Fibroblast of mammary gland (primary cell): ENCODE results near the gene MIOX.

Experiments used
- DNase-seq: peaks from one replicate; pipeline ENCODE4 v3.0.0-alpha.2; 2010; ENCODE audit warnings: low read depth
- H3K4me3 ChIP-seq: 2 replicates; pipeline ENCODE4 v1.5.1; 2011; ENCODE audit warnings: low read depth, mild to moderate bottlenecking, low read length, moderate library complexity; ENCODE audit not compliant: control insufficient read depth
- CTCF ChIP-seq: conservative IDR thresholded peaks from 2 replicates; pipeline ENCODE4 v1.5.1; 2011; ENCODE audit warnings: low read depth, low read length, inconsistent platforms; ENCODE audit not compliant: control insufficient read depth, insufficient read depth

The MIOX gene

GRCh38 chr22:50446708-50447575, 39.7 kb upstream of the MIOX start:
- H3K4me3 ChIP-seq, result no peak overlapping the region
- no peak for TF ChIP-seq CTCF
- no peak for DNase-seq

GRCh38 chr22:50447576-50448551, 38.8 kb upstream of the MIOX start:
- DNase-seq, result no peak
- no peak overlapping the region for H3K4me3 ChIP-seq
- TF ChIP-seq CTCF, result no peak

GRCh38 chr22:50452649-50453048, 34.0 kb upstream of the MIOX start:
- DNase-seq, result no peak
- TF ChIP-seq CTCF, result no peak
- H3K4me3 ChIP-seq, result no peak overlapping the region

- H3K4me3 ChIP-seq, result no peak overlapping the region
- TF ChIP-seq CTCF, result no peak
- no peak for DNase-seq
Observed at GRCh38 chr22:50454556-50455075, 32.0 kb upstream of the MIOX start.

GRCh38 chr22:50455201-50455600, 31.5 kb upstream of the MIOX start:
- no peak for DNase-seq
- no peak overlapping the region for H3K4me3 ChIP-seq
- TF ChIP-seq CTCF, result no peak

GRCh38 chr22:50456026-50456425, 30.6 kb upstream of the MIOX start:
- DNase-seq, result no peak
- no peak for TF ChIP-seq CTCF
- H3K4me3 ChIP-seq, result no peak overlapping the region
